ENCODE measurements around the gene RPN2.

Gene RPN2

GRCh38 chr20:37271421-37271768 lies 92.3 kb downstream of the RPN2 start (continued):
- TF ChIP-seq TSHZ2 (CRISPR knock-in tag; IDR thresholded peaks at IDR 0.05) (no peak), ISL1 (CRISPR knock-in tag; IDR thresholded peaks at IDR 0.05) (no peak), ZNF70 (CRISPR knock-in tag; IDR thresholded peaks at IDR 0.05) (no peak)

- no peak for ATAC-seq
- no peak for TF ChIP-seq GLIS3 (CRISPR knock-in tag; IDR thresholded peaks at IDR 0.05)
- no peak for TF ChIP-seq ISL1 (CRISPR knock-in tag; IDR thresholded peaks at IDR 0.05)
- no peak for TF ChIP-seq TSHZ2 (CRISPR knock-in tag; IDR thresholded peaks at IDR 0.05)
- TF ChIP-seq ZNF70 (CRISPR knock-in tag; IDR thresholded peaks at IDR 0.05): no peak
- no peak for TF ChIP-seq TOX (CRISPR knock-in tag; IDR thresholded peaks at IDR 0.05; ENCODE audit: borderline replicate concordance)
- TF ChIP-seq BACH2 (CRISPR knock-in tag; IDR thresholded peaks at IDR 0.05; ENCODE audit: borderline replicate concordance): no peak
- no peak for TF ChIP-seq PPARA (CRISPR knock-in tag; IDR thresholded peaks at IDR 0.05; ENCODE audit: borderline replicate concordance)
- no peak for TF ChIP-seq TCF4 (CRISPR knock-in tag; IDR thresholded peaks at IDR 0.05; ENCODE audit: borderline replicate concordance)
- TF ChIP-seq SNAI2 (CRISPR knock-in tag; IDR thresholded peaks at IDR 0.05): no peak
- no peak for TF ChIP-seq OSR1 (CRISPR knock-in tag; IDR thresholded peaks at IDR 0.05)
- TF ChIP-seq, protein P1, sequence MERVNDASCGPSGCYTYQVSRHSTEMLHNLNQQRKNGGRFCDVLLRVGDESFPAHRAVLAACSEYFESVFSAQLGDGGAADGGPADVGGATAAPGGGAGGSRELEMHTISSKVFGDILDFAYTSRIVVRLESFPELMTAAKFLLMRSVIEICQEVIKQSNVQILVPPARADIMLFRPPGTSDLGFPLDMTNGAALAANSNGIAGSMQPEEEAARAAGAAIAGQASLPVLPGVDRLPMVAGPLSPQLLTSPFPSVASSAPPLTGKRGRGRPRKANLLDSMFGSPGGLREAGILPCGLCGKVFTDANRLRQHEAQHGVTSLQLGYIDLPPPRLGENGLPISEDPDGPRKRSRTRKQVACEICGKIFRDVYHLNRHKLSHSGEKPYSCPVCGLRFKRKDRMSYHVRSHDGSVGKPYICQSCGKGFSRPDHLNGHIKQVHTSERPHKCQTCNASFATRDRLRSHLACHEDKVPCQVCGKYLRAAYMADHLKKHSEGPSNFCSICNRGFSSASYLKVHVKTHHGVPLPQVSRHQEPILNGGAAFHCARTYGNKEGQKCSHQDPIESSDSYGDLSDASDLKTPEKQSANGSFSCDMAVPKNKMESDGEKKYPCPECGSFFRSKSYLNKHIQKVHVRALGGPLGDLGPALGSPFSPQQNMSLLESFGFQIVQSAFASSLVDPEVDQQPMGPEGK (CRISPR knock-in tag; IDR thresholded peaks at IDR 0.05; ENCODE audit: borderline replicate concordance): no peak
- no peak for TF ChIP-seq ESRRG (CRISPR knock-in tag; IDR thresholded peaks at IDR 0.05)
- TF ChIP-seq CREB5 (CRISPR knock-in tag; IDR thresholded peaks at IDR 0.05; ENCODE audit: low read depth): no peak
- no peak for TF ChIP-seq ARNTL (CRISPR knock-in tag; IDR thresholded peaks at IDR 0.05; ENCODE audit: borderline replicate concordance, low read depth)
- TF ChIP-seq POU6F1 (CRISPR knock-in tag; IDR thresholded peaks at IDR 0.05; ENCODE audit: borderline replicate concordance, low read depth): no peak
These were observed 94.9 kb downstream of the RPN2 start for GRCh38 chr20:37273988-37274387.

- TF ChIP-seq PPARA (CRISPR knock-in tag; IDR thresholded peaks at IDR 0.05; ENCODE audit: borderline replicate concordance) (no peak), ARNTL (CRISPR knock-in tag; IDR thresholded peaks at IDR 0.05; ENCODE audit: borderline replicate concordance, low read depth) (no peak), ESRRG (CRISPR knock-in tag; IDR thresholded peaks at IDR 0.05) (no peak), SNAI2 (CRISPR knock-in tag; IDR thresholded peaks at IDR 0.05) (no peak), ZFP30 (CRISPR knock-in tag; IDR thresholded peaks at IDR 0.05) (no peak)
- TF ChIP-seq, protein P1 (CRISPR knock-in tag; IDR thresholded peaks at IDR 0.05; ENCODE audit: borderline replicate concordance): no peak
- ATAC-seq: no peak
These were observed 95.9 kb downstream of the RPN2 start for GRCh38 chr20:37274851-37275524.

All from SK-N-SH treated with all-trans-retinoic acid at 6 μM for 48 hours (cell line).